ENCODE measurements around the gene CFAP299.

DNA sequence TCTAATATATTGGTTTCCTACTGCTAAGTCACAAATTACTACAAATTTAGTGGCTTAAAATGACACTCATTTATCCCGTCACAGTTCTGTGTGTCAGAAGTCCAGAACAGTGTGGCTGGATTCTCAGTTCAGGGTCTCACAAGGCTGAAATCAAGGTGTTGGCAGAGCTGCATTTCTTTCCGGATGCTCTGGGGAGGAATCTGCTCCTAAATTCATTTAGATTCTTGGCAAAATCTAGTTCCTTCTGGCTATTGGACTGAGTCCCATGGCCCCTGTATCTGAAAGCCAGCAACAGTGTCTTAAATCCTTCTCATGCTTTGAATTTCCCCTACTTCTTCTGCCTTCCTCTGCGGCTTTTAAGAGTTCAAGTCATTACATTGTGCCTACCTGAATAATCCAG lies 591.9 kb downstream of the CFAP299 start:
- no peak for TF ChIP-seq POLR2A (IDR thresholded peaks at IDR 0.05)
- no peak for TF ChIP-seq POLR2AphosphoS5 (IDR thresholded peaks at IDR 0.05)
- TF ChIP-seq, protein P1, sequence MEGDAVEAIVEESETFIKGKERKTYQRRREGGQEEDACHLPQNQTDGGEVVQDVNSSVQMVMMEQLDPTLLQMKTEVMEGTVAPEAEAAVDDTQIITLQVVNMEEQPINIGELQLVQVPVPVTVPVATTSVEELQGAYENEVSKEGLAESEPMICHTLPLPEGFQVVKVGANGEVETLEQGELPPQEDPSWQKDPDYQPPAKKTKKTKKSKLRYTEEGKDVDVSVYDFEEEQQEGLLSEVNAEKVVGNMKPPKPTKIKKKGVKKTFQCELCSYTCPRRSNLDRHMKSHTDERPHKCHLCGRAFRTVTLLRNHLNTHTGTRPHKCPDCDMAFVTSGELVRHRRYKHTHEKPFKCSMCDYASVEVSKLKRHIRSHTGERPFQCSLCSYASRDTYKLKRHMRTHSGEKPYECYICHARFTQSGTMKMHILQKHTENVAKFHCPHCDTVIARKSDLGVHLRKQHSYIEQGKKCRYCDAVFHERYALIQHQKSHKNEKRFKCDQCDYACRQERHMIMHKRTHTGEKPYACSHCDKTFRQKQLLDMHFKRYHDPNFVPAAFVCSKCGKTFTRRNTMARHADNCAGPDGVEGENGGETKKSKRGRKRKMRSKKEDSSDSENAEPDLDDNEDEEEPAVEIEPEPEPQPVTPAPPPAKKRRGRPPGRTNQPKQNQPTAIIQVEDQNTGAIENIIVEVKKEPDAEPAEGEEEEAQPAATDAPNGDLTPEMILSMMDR (IDR thresholded peaks at IDR 0.05) = no peak
- no peak for TF ChIP-seq EP300 (IDR thresholded peaks at IDR 0.05)

All from gastroesophageal sphincter (tissue), 3 donors.